DMS79 (cell line): ENCODE measurements around the gene HMGB1.
"Not testable (repeated sequence)": the region's sequence is repeated elsewhere in the genome, so short reads cannot be mapped to it uniquely, and the experiment has no call there.

Source experiments
- DNase-seq: peaks from one replicate; lab custom pipeline; 2025; lab: John Stamatoyannopoulos, UW

The HMGB1 gene

GRCh38 chr13:30466358-30466714 lies 600 bp upstream of the HMGB1 start:
- no peak for DNase-seq

GRCh38 chr13:30465343-30465592 lies 468 bp downstream of the HMGB1 start:
- no peak for DNase-seq

DNA sequence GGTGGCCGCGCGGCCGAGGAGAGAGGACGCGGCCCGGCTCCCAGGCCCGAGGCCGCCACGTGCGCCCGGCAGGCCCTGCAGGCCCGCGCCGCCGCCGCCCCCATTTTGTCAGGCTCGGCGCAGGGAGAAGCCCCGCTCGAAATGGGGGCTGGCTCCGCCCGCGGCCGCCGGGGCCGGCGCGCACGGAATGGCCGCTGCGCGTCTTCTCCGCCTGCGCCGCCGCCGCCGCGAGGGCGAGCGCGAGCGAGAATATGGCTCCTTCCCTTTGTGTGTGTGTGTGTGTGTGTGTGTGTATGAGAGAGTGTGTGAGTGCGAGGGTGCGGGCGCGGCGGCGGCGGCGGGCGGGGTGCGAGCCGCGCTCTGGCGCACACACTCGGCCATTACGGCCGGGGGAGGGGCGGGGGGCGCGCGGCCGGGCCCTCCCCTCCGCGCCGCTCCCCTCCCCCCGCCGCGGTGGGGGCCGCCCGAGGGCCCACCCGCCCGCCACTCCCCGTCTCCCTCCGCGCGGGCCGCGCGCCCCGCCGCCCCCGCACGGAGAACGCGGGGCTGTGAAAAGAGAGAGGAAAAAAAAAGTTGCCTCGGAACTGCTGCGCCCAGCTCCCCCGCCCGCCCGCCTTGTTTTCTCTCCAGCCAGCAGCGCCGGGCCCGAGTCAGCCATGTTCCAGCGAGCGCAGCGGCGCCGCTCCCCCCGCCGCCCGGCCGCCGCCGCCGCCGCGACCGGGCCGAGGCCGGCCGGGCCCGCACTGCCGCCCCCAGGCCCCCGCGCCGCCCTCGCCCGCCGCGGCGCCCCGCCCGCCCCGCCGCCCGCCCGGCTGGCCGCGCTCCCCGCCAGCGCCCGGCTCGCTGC lies 1.0 kb downstream of the HMGB1 start:
- DNase-seq, result peak; percentile 45

DNA sequence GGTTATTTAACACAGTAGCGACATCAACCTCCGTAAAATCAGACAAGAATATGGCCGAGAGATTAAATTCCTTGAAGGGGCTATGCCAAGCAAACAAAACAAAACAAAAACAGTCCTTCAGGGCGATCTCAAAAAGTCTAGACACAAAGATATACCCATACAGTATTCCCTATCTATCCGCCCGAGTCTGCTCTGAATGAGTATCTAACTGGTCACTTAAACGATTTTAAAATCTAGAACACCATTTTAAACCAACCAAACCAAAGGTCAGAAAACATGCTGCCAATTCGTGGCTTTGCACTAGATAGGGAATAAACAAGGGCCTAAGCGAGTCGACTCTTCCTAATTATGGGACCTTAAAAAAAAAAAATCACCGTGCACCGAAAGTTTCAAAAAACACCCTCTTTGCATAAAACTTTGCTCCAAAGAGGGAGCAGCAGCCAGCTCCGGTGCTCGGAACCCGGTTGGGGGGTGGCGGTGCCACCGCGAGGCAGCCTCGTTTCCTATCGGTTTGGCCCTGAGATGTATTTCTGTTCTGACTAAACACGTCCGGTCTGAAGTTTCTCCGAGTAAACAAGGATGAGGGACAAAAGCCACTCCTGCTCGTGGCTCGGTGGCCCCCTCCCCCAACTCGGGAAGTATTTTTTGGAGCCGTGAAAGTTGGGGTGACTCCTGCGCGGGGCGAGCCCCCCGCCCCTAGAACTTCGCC lies 1.8 kb downstream of the HMGB1 start:
- no peak for DNase-seq

DNA sequence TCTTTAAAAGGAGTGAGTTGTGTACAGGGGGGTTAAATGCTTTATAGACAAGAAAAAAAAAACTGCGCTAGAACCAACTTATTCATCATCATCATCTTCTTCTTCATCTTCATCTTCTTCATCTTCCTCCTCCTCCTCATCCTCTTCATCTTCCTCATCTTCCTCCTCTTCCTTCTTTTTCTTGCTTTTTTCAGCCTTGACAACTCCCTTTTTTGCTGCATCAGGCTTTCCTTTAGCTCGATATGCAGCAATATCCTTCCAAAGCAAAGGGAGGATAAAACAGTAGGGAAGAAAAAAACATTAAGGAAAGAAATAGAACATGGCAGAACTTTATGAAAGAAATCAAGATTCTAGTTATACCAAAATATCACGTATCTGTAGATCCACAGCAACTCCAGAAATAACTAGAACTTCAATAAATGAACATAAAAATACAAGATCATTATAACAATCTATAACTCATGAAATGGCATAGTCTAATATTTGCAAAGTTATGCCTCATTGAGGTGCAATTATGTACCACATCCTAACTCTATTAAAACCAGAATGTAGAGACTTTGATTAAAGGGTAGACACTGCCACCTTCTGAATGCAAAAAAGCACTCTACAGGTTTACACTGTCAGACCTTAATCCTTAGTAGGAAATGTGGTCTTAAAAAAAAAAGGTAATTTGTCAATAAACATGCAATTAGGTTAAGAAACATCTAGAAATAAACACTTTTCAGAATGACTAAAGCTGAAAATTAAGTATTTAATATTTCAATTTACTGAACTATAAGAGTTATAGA lies 4.3 kb downstream of the HMGB1 start:
- DNase-seq, result not testable (repeated sequence)

DNA sequence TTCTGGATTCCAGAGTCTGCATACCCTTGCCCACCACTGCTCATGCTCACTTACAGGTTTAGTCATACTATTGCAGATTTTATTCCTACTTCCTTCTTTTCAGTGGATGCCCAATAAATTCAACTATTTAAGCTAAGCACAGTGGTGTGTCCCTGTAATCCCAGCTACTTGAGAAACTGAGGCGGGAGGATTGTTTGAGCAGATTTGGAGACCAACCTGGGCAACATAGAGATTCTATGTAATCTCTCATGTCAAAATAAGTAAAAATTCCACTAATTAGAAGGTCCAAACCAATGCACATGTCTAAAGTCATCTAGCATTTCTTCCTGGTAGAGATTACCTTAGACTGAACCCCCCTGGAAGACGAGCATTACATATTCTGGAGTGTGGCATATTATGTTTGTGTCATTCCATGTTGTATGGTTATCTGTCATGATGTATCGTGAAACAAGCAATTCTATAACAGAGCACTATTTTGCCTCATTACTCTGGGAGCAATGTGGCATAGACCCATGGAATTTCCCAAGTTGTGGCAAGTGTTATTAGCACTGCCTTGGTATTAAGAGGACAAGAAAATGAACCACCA lies 8.3 kb downstream of the HMGB1 start:
- DNase-seq, result no peak

DNA sequence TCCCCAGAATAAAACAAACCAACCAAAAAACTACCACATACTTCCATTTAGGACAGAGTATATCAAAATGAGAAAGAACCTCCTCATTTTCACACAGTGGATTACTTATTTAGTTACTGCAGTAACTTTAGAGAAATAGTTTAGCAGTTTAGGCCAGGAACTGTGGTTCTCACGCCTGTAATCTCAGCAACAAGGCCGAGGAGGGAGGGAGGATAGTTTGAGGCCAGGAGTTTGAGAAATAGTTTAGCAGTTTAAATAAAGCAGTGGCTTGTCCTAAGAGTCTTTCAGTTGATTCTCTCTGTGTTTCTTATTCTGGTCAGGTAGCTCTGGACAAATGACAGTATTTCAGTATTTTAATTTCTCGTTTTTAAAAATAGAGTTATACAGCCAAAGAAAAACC lies 9.4 kb downstream of the HMGB1 start:
- DNase-seq, result no peak

DNA sequence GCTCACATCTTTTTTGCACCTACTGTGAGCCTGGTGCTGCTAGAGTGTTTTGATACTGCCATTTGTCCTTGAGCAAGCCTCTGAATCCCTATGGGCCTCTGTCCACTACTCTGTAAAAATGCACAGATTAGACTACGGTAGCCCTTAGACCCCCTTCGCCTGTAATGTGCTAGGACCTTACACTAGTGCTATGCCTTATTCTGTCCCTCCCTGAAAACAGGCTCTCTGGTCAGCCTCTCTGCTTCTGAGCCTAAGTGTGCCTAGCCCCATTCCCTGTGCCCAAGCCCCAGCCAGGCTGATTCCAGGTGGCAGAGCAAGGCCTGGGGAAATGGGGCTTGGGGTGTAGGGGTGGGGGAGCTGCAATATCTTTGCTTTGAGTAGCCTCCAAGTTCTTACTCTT lies 10.7 kb downstream of the HMGB1 start:
- no peak for DNase-seq

DNA sequence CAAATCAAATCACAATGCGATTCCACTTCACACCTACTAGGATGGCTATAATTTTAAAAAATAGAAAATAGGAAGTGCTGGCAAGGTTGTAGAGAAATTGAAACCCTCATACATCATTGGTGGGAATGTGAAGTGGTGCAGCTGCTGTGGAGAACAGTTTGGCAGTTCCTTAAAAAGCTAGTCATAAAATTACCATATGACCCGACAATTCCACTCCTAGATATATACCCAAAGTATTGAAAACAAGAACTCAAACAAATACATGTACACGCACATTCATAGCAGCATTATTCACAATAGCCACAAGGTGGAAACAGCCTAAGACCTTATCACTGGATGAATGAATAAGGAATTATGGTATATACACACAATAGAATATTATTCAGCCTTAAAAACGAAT lies 12.0 kb downstream of the HMGB1 start:
- no peak for DNase-seq

DNA sequence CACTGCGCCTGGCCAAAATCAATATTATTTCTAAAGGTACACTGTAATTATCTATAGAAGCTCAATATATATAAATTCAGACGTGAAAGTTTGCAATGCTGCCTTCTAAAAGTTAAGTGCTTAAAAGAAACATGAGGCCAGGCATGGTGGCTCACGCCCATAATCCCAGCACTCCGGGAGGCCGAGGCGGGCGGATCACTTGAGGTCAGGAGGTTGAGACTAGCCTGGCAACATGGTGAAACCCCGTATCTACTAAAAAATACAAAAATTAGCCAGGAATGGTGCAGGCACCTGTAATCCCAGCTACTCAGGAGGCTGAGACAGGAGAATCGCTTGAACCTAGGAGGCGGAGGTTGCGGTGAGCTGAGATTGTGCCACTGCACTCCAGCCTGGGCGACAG lies 14.3 kb downstream of the HMGB1 start:
- DNase-seq, result not testable (repeated sequence)

DNA sequence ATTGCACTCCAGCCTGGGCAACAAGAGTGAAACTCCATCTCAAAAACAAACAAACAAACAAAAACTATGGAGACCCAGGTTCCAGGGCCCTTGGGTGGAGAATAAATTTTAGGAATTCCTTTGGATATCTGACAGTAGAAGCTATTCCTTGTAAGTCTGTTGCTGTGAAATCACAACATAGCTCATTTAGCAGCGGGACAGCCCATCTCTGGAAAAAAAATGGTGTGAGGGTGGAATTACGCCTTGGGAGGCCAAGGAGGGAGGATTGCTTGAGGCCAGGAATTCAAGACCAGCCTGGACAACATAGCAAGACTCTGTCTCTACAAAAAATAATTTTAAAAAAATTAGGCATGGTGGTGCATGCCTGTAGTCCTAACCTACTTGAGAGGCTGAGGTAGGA lies 15.7 kb downstream of the HMGB1 start:
- no peak for DNase-seq

DNA sequence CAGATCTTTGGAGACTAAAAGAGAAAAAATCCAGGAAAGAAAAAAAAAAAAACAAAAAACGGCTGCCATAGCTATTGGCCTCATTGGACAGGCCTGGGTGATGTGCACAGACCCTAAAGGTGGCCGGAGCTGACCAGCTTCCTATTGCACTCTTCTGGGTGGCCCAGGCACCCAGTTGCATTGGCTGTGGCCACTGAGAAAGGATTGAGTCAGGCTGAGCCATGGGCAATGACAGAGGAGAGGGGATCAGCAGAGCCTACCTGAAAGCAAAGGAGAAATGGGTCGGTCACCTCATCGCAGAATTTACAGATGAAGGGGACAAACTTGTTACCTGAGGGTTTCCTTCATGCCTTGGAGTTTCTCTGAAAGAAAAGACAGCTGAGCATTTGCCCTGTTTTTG lies 17.3 kb downstream of the HMGB1 start:
- DNase-seq, result no peak

GRCh38 chr13:30446126-30446500 lies 19.6 kb downstream of the HMGB1 start:
- no peak for DNase-seq

DNA sequence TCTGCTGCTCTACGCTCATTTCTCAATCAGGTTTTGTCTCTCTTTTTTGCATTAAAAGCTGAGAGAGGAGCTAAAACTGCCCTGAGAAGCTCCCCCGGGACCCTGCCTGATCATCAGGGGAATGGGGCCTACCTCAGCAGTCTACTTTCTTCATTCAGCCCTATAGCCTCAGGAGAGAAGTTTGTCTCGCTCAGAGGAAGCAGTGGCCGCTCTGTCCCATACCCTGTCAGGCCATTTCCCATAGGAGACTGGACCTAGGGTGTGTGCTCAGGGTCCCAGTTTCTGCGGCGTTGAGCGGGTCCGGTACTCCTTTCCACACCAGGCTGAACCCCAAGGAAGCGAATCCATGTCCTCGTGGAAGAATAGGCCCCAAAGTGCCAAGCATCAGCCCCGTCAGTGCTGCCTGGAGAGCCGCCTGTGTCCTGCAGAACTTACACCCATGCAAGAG lies 21.8 kb downstream of the HMGB1 start:
- no peak for DNase-seq

DNA sequence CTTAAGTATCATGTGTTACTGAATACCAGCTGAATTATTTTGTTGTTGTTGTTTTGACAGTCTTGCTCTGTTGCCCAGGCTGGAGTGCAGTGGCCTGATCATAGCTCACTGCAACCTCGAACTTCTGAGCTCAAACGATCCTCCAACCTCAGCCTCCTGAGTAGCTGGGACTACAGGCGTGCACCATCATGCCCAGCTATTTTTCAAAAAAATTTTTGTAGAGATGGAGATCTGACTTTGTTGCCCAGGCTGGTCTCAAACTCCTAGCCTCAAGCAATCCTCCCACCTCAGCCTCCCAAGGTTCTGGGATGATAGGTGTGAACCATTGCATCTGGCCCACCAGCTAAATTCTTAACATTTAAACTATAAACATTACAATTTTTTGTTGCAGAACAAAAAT lies 22.2 kb downstream of the HMGB1 start:
- not testable (repeated sequence) for DNase-seq

GRCh38 chr13:30442926-30443325 lies 22.8 kb downstream of the HMGB1 start:
- no peak for DNase-seq

- DNase-seq, result no peak
Observed at GRCh38 chr13:30440910-30441703, 24.6 kb downstream of the HMGB1 start.

DNA sequence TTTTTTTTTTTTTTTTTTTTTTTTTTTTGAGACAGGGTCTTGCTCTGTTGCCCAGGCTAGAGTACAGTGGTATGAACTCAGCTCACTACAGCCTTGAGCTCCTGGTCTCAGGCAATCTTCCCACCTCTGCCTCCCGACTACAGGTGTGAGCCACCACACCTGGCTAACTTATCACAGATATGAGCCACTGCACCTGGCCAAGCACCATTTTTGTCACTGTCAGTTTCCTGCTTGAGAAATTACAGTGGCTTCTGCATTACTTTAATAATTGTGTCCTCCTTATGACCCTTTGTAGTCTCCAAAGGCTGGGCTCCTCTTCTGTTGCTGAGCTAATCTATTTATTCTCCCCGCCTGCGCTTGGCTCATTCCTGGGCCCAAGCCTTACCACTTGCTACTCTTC lies 27.4 kb downstream of the HMGB1 start:
- no peak for DNase-seq

DNA sequence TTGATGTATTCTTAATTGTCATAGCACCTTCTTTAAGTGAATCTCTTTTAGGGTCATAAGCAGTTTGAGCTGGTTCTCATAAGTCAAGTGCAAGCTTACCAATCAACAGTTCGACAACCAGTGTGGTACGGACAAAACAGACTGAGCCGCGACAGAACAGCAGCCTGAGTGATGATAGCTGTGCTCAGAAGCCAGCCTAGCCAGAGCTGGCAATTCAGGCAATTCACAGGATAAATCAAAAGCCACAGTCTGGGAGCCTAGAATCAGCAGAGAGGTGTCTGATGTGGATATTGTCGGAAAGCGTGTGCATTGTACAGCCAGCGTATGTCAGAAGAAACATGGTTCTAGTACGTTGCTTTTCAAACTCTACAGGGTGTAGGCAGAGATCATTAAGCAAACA lies 28.6 kb downstream of the HMGB1 start:
- no peak for DNase-seq

DNA sequence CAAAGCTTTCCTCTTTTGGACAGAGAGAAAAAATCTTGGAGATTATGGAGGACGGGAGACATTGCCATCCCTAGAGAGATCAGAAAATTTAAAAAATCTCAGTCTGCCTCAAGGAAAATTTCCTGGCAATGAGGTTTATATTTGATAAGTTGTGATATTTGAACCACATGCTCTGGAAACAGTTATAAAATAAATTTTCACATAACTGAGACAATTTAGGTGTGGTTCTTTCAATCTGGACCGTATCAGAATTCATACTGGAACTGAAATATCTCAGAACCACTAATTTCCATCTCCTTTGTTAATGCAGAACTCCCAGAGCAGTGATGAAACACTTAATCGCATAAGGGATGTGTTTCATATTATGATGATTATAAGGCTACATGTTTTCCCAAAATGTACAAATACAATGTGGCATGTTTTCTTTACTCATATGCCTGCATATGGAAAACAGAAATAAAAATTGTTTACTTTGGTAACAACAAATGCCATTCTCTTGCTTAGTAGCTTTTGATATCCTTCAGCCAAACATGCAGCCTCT lies 29.8 kb downstream of the HMGB1 start:
- no peak for DNase-seq

DNA sequence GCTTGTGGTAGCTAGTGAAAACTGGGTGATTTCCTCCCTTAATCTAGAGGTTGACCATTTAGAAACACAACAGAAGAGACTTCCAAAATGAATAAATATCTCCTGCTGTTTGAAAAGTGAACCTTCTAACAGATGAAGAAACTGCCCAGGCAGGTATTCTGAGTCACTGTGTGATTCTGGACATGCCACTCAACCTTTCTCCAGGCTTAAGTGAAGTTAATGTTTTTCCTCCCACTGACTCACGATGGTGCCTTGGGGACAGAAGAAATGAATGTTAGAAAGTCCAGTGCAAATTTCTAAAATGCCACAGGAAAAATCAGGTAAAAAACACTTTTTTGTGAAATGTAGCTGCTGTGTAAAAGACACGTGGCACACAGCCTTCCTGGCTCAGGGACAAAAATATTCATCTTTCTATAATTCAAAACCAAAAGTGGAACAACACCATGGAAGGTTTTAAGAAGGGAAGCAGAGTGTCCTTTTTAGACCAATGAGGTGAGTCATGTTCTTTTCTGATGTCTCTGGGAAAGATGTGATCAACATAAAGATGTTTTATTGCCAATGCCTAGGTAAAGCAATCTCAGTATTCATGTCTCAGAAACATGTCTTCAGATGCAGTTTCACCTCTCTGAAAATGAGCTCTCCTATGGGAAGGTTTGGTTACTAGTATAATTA lies 34.3 kb downstream of the HMGB1 start:
- no peak for DNase-seq
